ENCODE data around the gene NRXN3. TPM values are rescaled to one million over a fixed set of nuclear protein-coding genes. Genes with fewer than 3 reads are reported as not detected.

NRXN3 gene
- total RNA-seq, 4 donors from 2014 or later: 4.1 to 11.9 (median 5.8) TPM

GRCh38 chr14:78592616-78593219 lies 422.5 kb downstream of the NRXN3 start:
- H3K4me3 ChIP-seq: no peak overlapping the region
- H3K4me1 ChIP-seq: no peaks in the 10 kb centered on the region
- intact Hi-C loops (cut with DNase I; ENCODE audit: low total_unique reads): no loop called here

GRCh38 chr14:78593949-78594348 lies 423.8 kb downstream of the NRXN3 start:
- Histone ChIP-seq H3K27ac (no peak overlapping the region), H3K4me3 (no peak overlapping the region), H3K27me3 (no peaks in the 10 kb centered on the region), H3K36me3 (no peaks in the 10 kb centered on the region), H3K4me1 (no peaks in the 10 kb centered on the region), H3K9me3 (no peaks in the 10 kb centered on the region)
- intact Hi-C loops (cut with DNase I; ENCODE audit: low total_unique reads): no loop called here
- 91% methylated on average over 10 of the region's 11 CpGs; no CpG with 5 or more reads in 1 of the 2 donors for WGBS, 2 donors (ENCODE audit: low coverage in 1 of 2)
- DNase-seq: no peak
- in situ Hi-C loops (cut with MboI; ENCODE audit: low pct_ligation_motif_present in 1 of 4, low pct_unique_long_range_greater_than_20kb in 1 of 4, low sequenced_read_pairs in 3 of 4): loop anchor here in 2 of 4 donors (25.0 kb wide), 1 partner anchor 732 kb away; no protein-coding TSS in a partner anchor
- no peak for TF ChIP-seq POLR2A (IDR thresholded peaks at IDR 0.05)
- TF ChIP-seq CTCF (IDR thresholded peaks at IDR 0.05): no peak
- TF ChIP-seq POLR2AphosphoS5 (IDR thresholded peaks at IDR 0.05): no peak
- no peak for TF ChIP-seq EP300 (IDR thresholded peaks at IDR 0.05; ENCODE audit: low read depth)

More at GRCh38 chr14:78592616-78593219, 422.5 kb downstream of the NRXN3 start:
- H3K9me3 ChIP-seq: no peaks in the 10 kb centered on the region
- no peak for TF ChIP-seq POLR2AphosphoS5 (IDR thresholded peaks at IDR 0.05)
- no peak for TF ChIP-seq CTCF (IDR thresholded peaks at IDR 0.05)
- no peak for TF ChIP-seq EP300 (IDR thresholded peaks at IDR 0.05; ENCODE audit: low read depth)
- TF ChIP-seq POLR2A (IDR thresholded peaks at IDR 0.05): no peak
- no peak for DNase-seq
- no peaks in the 10 kb centered on the region for H3K27me3 ChIP-seq
- WGBS, 2 donors (ENCODE audit: low coverage in 1 of 2): 88 to 90% methylated on average over 5 to 13 of the region's 13 CpGs
- H3K27ac ChIP-seq: no peak overlapping the region
- no peaks in the 10 kb centered on the region for H3K36me3 ChIP-seq
- in situ Hi-C loops (cut with MboI; ENCODE audit: low pct_ligation_motif_present in 1 of 4, low pct_unique_long_range_greater_than_20kb in 1 of 4, low sequenced_read_pairs in 3 of 4): loop anchor here in 2 of 4 donors (25.0 kb wide), 1 partner anchor 730 kb away; no protein-coding TSS in a partner anchor

- H3K4me3 ChIP-seq: no peak overlapping the region
- no peaks in the 10 kb centered on the region for H3K27me3 ChIP-seq
- H3K36me3 ChIP-seq: no peaks in the 10 kb centered on the region
- intact Hi-C loops (cut with DNase I; ENCODE audit: low total_unique reads): no loop called here
- no peak overlapping the region for H3K27ac ChIP-seq
- no peaks in the 10 kb centered on the region for H3K9me3 ChIP-seq
- H3K4me1 ChIP-seq: no peaks in the 10 kb centered on the region
- in situ Hi-C loops (cut with MboI; ENCODE audit: low pct_ligation_motif_present in 1 of 4, low pct_unique_long_range_greater_than_20kb in 1 of 4, low sequenced_read_pairs in 3 of 4): loop anchor here in 2 of 4 donors (25.0 kb wide), 1 partner anchor 733 kb away; no protein-coding TSS in a partner anchor
- WGBS, 2 donors (ENCODE audit: low coverage in 1 of 2): 26 to 49% methylated on average over 3 to 7 of the region's 7 CpGs
- no peak for TF ChIP-seq EP300 (IDR thresholded peaks at IDR 0.05; ENCODE audit: low read depth)
- TF ChIP-seq CTCF (IDR thresholded peaks at IDR 0.05): no peak
- no peak for TF ChIP-seq POLR2A (IDR thresholded peaks at IDR 0.05)
- no peak for TF ChIP-seq POLR2AphosphoS5 (IDR thresholded peaks at IDR 0.05)
- no peak for DNase-seq
Observed at GRCh38 chr14:78595797-78596196, 425.6 kb downstream of the NRXN3 start.

- WGBS, 2 donors (ENCODE audit: low coverage in 1 of 2): 61 to 64% methylated on average over 4 to 13 of the region's 13 CpGs
- Histone ChIP-seq H3K4me1 (no peaks in the 10 kb centered on the region), H3K27ac (no peak overlapping the region), H3K9me3 (no peaks in the 10 kb centered on the region), H3K36me3 (no peaks in the 10 kb centered on the region), H3K27me3 (no peaks in the 10 kb centered on the region), H3K4me3 (no peak overlapping the region)
- peak; percentile 18 for DNase-seq
- TF ChIP-seq EP300 (IDR thresholded peaks at IDR 0.05; ENCODE audit: low read depth) (no peak), POLR2A (IDR thresholded peaks at IDR 0.05) (no peak), POLR2AphosphoS5 (IDR thresholded peaks at IDR 0.05) (no peak), CTCF (IDR thresholded peaks at IDR 0.05) (peak; percentile 62 to 84 (median 78))
- intact Hi-C loops (cut with DNase I; ENCODE audit: low total_unique reads): no loop called here
- in situ Hi-C loops (cut with MboI; ENCODE audit: low pct_ligation_motif_present in 1 of 4, low pct_unique_long_range_greater_than_20kb in 1 of 4, low sequenced_read_pairs in 3 of 4): loop anchor here in 2 of 4 donors (25.0 kb wide), 1 partner anchor 736 kb away; no protein-coding TSS in a partner anchor
Observed at GRCh38 chr14:78598046-78598920, 428.1 kb downstream of the NRXN3 start.
